ENCODE data around the gene ALKBH7. TPM values are rescaled to one million over a fixed set of nuclear protein-coding genes. Genes with fewer than 3 reads are reported as not detected.

ALKBH7 gene
- total and polyA plus RNA-seq, 8 donors: 34.2 to 67.9 (median 51.5) TPM

GRCh38 chr19:6375411-6376010 lies 2.9 kb downstream of the ALKBH7 start, which contains the start of gene PSPN:
TSS of gene PSPN (minus strand) at chr19:6375933. CDS start at chr19:6375849, 84 bp downstream.
- DNase-seq: no peak
- H3K27me3 ChIP-seq: no peaks in the 10 kb centered on the region

GRCh38 chr19:6376512-6377190 lies 4.1 kb downstream of the ALKBH7 start:
- Histone ChIP-seq H3K4me3 (no peak overlapping the region), H3K36me3 (peaks cover 0 to 50% of the 10 kb centered on the region in 2 donors), H3K27me3 (no peaks in the 10 kb centered on the region), H3K9me3 (no peaks in the 10 kb centered on the region), H3K27ac (no peak overlapping the region), H3K4me1 (peaks cover 3 to 12% of the 10 kb centered on the region in 2 donors)
- ATAC-seq (no peak), DNase-seq (no peak)
- intact Hi-C loops (cut with DNase I): no loop called here
- TF ChIP-seq CTCF (IDR thresholded peaks at IDR 0.05): no peak

More at GRCh38 chr19:6375411-6376010, 2.9 kb downstream of the ALKBH7 start, which contains the start of gene PSPN:
- Histone ChIP-seq H3K9me3 (no peaks in the 10 kb centered on the region), H3K36me3 (peaks cover 0 to 39% of the 10 kb centered on the region in 2 donors), H3K27ac (no peak within 1 kb of the TSS), H3K4me1 (peaks cover 3 to 12% of the 10 kb centered on the region in 2 donors), H3K4me3 (no peak within 1 kb of the TSS)
- no peak for TF ChIP-seq CTCF (IDR thresholded peaks at IDR 0.05)
- intact Hi-C loops (cut with DNase I): no loop called here
- no peak for ATAC-seq

GRCh38 chr19:6378041-6378440 lies 5.4 kb downstream of the ALKBH7 start:
- Histone ChIP-seq H3K27me3 (no peaks in the 10 kb centered on the region), H3K9me3 (no peaks in the 10 kb centered on the region), H3K4me3 (no peak overlapping the region), H3K4me1 (peaks cover 0 to 7% of the 10 kb centered on the region in 2 donors), H3K36me3 (peaks cover 0 to 64% of the 10 kb centered on the region in 2 donors), H3K27ac (no peak overlapping the region)
- no peak for ATAC-seq
- intact Hi-C loops (cut with DNase I): no loop called here
- TF ChIP-seq CTCF (IDR thresholded peaks at IDR 0.05): no peak
- DNase-seq: no peak

- peaks cover 0 to 7% of the 10 kb centered on the region in 2 donors for H3K4me1 ChIP-seq
- no peak for TF ChIP-seq CTCF (IDR thresholded peaks at IDR 0.05)
- H3K36me3 ChIP-seq: peaks cover 0 to 68% of the 10 kb centered on the region in 2 donors
- intact Hi-C loops (cut with DNase I): no loop called here
- H3K4me3 ChIP-seq: no peak overlapping the region
- H3K27me3 ChIP-seq: no peaks in the 10 kb centered on the region
- no peak overlapping the region for H3K27ac ChIP-seq
- H3K9me3 ChIP-seq: no peaks in the 10 kb centered on the region
- DNase-seq: no peak
- no peak for ATAC-seq
These were observed 5.9 kb downstream of the ALKBH7 start for GRCh38 chr19:6378486-6378885.

- intact Hi-C loops (cut with DNase I): no loop called here
- ATAC-seq: no peak
- TF ChIP-seq CTCF (IDR thresholded peaks at IDR 0.05): no peak
These were observed 7.2 kb downstream of the ALKBH7 start for GRCh38 chr19:6379744-6380143.

More at GRCh38 chr19:6379744-6380143, 7.2 kb downstream of the ALKBH7 start:
- H3K36me3 ChIP-seq: peaks cover 0 to 78% of the 10 kb centered on the region in 2 donors
- no peak overlapping the region for H3K27ac ChIP-seq
- no peaks in the 10 kb centered on the region for H3K4me1 ChIP-seq
- no peaks in the 10 kb centered on the region for H3K9me3 ChIP-seq
- no peak for DNase-seq
- H3K4me3 ChIP-seq: no peak overlapping the region
- H3K27me3 ChIP-seq: no peaks in the 10 kb centered on the region

Data from left lung (tissue), 10 donors.